Lower lobe of right lung (tissue), 2 donors: Measurements from ENCODE around the gene DPM1. TPM values are rescaled to one million over a fixed set of nuclear protein-coding genes. Genes with fewer than 3 reads are reported as not detected.

Experiments
- ATAC-seq, 2 donors: fragments of 200-7000 bp; cut with Tn5 transposase; one replicate each; pipeline ENCODE4 v1.9.1; 2020 to 2022; ENCODE audit warnings: mild to moderate bottlenecking in 2 of 2, moderate library complexity in 2 of 2
- DNase-seq: peaks from one replicate; pipeline ENCODE4 v3.0.0-alpha.2; 2020
- H3K27ac ChIP-seq: fragments of 200-600 bp; one replicate; pipeline ENCODE4 v1.8.0; 2022
- H3K27me3 ChIP-seq: fragments of 200-600 bp; one replicate; pipeline ENCODE4 v1.8.0; 2022; ENCODE audit warnings: low read depth
- H3K36me3 ChIP-seq: fragments of 200-600 bp; one replicate; pipeline ENCODE4 v1.8.0; 2022; ENCODE audit warnings: mild to moderate bottlenecking
- H3K4me1 ChIP-seq: fragments of 200-600 bp; one replicate; pipeline ENCODE4 v1.8.0; 2022
- H3K4me3 ChIP-seq: fragments of 200-600 bp; one replicate; pipeline ENCODE4 v1.8.0; 2022; ENCODE audit warnings: mild to moderate bottlenecking
- H3K9me3 ChIP-seq: fragments of 200-600 bp; one replicate; pipeline ENCODE4 v1.8.0; 2022
- intact Hi-C: fragments of 100-400 bp; cut with DNase I; formaldehyde crosslinking; loops from one replicate; pipeline ENCODE4 v1.11.0; 2022
- total RNA-seq: library from RNA; stranded (reverse); fragmentation: NEBNext Ultra II Directional; extraction: Animal tissue kit (Norgen Biotek cat#: 25700); gene quantifications from one replicate; pipeline ENCODE4 v1.2.1, GENCODE V29; 2021
- TF ChIP-seq, protein P1 (sequence below): fragments of 200-600 bp; IDR thresholded peaks from one replicate; pipeline ENCODE4 v1.8.0; 2022; ENCODE audit warnings: antibody characterized with exemption, mild to moderate bottlenecking
- donor health status: DM: no; HTN: yes; CAD: no; lungs with severe emphysema.

DPM1 gene
- total RNA-seq, 1 donor from 2014 or later, result 31.2 TPM

DNA sequence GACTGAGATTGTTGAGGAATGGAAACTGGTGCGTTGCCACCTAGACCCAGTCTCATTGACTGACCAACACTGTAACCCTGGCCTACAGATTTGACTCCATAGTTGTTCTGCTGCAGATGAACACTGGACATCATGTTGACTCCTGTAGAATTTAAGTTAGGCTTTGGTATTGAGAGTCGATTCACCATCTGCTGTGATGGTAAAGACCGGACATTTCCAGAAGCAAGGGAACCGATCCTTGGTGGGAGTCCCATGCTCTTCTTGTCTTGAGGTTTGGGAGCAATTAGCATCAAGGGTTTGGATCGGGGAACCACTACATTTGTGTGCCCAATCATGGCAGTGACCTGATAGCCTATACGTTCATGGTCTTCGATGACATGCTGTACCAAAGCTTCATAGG is 64.7 kb downstream of the DPM1 start:
- Histone ChIP-seq H3K4me3 (no peak overlapping the region), H3K9me3 (no peaks in the 10 kb centered on the region), H3K36me3 (peaks cover 96% of the 10 kb centered on the region), H3K4me1 (no peaks in the 10 kb centered on the region), H3K27ac (no peak overlapping the region), H3K27me3 (no peaks in the 10 kb centered on the region)
- intact Hi-C loops, result no loop called here
- TF ChIP-seq, protein P1, sequence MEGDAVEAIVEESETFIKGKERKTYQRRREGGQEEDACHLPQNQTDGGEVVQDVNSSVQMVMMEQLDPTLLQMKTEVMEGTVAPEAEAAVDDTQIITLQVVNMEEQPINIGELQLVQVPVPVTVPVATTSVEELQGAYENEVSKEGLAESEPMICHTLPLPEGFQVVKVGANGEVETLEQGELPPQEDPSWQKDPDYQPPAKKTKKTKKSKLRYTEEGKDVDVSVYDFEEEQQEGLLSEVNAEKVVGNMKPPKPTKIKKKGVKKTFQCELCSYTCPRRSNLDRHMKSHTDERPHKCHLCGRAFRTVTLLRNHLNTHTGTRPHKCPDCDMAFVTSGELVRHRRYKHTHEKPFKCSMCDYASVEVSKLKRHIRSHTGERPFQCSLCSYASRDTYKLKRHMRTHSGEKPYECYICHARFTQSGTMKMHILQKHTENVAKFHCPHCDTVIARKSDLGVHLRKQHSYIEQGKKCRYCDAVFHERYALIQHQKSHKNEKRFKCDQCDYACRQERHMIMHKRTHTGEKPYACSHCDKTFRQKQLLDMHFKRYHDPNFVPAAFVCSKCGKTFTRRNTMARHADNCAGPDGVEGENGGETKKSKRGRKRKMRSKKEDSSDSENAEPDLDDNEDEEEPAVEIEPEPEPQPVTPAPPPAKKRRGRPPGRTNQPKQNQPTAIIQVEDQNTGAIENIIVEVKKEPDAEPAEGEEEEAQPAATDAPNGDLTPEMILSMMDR, result no peak
- DNase-seq (no peak), ATAC-seq (no peak)

DNA sequence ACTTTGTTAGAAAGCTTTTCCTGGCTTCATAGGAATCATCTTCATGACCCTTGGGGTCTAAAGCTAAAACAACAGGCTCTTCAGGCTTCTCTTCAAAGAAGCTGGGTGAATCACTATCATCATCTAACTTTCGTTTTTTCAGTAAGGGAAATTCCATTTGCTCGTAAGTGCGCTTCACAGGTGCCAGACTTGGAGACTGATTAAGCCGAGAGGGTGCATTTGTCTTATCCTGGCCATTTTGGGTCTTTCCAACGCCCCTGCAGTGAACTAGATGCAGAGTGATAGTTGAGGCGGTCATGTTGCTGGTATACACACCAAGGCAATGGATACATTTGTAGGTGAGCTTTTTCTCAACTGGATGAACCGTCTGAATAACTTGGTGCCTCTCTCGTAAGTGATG is 65.9 kb downstream of the DPM1 start:
- Histone ChIP-seq H3K27me3 (no peaks in the 10 kb centered on the region), H3K9me3 (no peaks in the 10 kb centered on the region), H3K4me3 (no peak overlapping the region), H3K27ac (no peak overlapping the region), H3K4me1 (no peaks in the 10 kb centered on the region), H3K36me3 (peaks cover 87% of the 10 kb centered on the region)
- TF ChIP-seq, protein P1, result no peak
- DNase-seq, result no peak
- ATAC-seq, result no peak
- intact Hi-C loops, result no loop called here

- DNase-seq (no peak), ATAC-seq (no peak)
- Histone ChIP-seq H3K4me1 (no peaks in the 10 kb centered on the region), H3K9me3 (no peaks in the 10 kb centered on the region), H3K36me3 (peaks cover 74% of the 10 kb centered on the region), H3K4me3 (no peak overlapping the region), H3K27me3 (no peaks in the 10 kb centered on the region), H3K27ac (no peak overlapping the region)
- intact Hi-C loops, result no loop called here
- TF ChIP-seq, protein P1, result no peak
Measured at GRCh38 chr20:50891138-50891537, 67.2 kb downstream of the DPM1 start.

DNA sequence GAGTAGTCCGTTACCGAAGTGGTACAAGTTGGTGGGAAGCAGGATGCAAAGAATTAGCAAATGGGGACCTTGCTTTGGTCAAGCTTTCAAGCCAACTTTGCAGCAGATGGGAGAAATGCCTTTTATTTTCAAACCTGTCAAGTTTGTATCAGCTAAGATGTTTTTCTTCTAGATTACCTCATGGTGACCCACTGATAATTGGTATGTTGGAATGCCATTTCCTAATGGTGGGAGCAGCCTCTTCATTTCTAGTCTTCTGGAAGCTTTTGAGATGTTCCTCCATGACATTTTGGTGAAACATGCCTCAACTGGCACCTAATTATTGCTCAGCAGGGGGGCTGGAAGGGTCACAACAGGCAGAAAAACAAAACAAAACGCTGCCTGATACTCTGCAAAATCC is 70.8 kb downstream of the DPM1 start:
- Histone ChIP-seq H3K27ac (no peak overlapping the region), H3K4me1 (no peaks in the 10 kb centered on the region), H3K27me3 (no peaks in the 10 kb centered on the region), H3K36me3 (peaks cover 42% of the 10 kb centered on the region), H3K9me3 (no peaks in the 10 kb centered on the region), H3K4me3 (no peak overlapping the region)
- no peak for DNase-seq
- TF ChIP-seq, protein P1, result no peak
- intact Hi-C loops, result no loop called here
- ATAC-seq, result no peak

- Histone ChIP-seq H3K36me3 (peaks cover 29% of the 10 kb centered on the region), H3K9me3 (no peaks in the 10 kb centered on the region), H3K27me3 (no peaks in the 10 kb centered on the region), H3K27ac (no peak overlapping the region), H3K4me3 (no peak overlapping the region), H3K4me1 (no peaks in the 10 kb centered on the region)
- TF ChIP-seq, protein P1, result no peak
- intact Hi-C loops, result no loop called here
- no peak for ATAC-seq
- no peak for DNase-seq
Measured at GRCh38 chr20:50886184-50886790, 72.0 kb downstream of the DPM1 start.
